ENCODE data around the gene ADAMTS8.

GRCh38 chr11:130418756-130419155 lies 9.7 kb downstream of the ADAMTS8 start:
- TF ChIP-seq POLR2AphosphoS5 (IDR thresholded peaks at IDR 0.05; ENCODE audit: control insufficient read depth, insufficient read depth, low read depth, low read length): no peak
- no peak for TF ChIP-seq E2F1 (CRISPR knock-in tag; IDR thresholded peaks at IDR 0.05)
- TF ChIP-seq SRF (CRISPR knock-in tag; IDR thresholded peaks at IDR 0.05): no peak
- TF ChIP-seq ZFP30 (CRISPR knock-in tag; IDR thresholded peaks at IDR 0.05; ENCODE audit: borderline replicate concordance): no peak
- TF ChIP-seq NR2C2 (CRISPR knock-in tag; IDR thresholded peaks at IDR 0.05): no peak
- no peak for TF ChIP-seq NR2C2 (tag; IDR thresholded peaks at IDR 0.05)
- no peak for TF ChIP-seq CEBPB (tag; IDR thresholded peaks at IDR 0.05)
- TF ChIP-seq FOXJ2 (tag; IDR thresholded peaks at IDR 0.05): no peak
- TF ChIP-seq CTCFL (IDR thresholded peaks at IDR 0.05; ENCODE audit: borderline replicate concordance, insufficient read depth, low read depth, low read length, poor library complexity, severe bottlenecking): no peak
- no peak for TF ChIP-seq CBX1 (IDR thresholded peaks at IDR 0.05; ENCODE audit: low read depth)
- no peak for TF ChIP-seq RAD21 (CRISPR knock-in tag; conservative IDR thresholded peaks at IDR 0.05 in 1 of 2, IDR thresholded peaks at IDR 0.05 in 1 of 2)
- no peak for TF ChIP-seq NFYB (IDR thresholded peaks at IDR 0.05; ENCODE audit: extremely low read depth, insufficient read length)
